Mucosa of stomach (tissue), 1 donor: ENCODE data around the gene TTBK2.

Experiments
- H3K27me3 ChIP-seq: one replicate; pipeline ENCODE4 v1.7.0; 2013; ENCODE audit warnings: mild to moderate bottlenecking, low read length; ENCODE audit not compliant: control insufficient read depth, insufficient read depth
- H3K36me3 ChIP-seq: one replicate; pipeline ENCODE4 v1.7.0; 2013; ENCODE audit warnings: low read length; ENCODE audit not compliant: control insufficient read depth, insufficient read depth
- H3K4me1 ChIP-seq: one replicate; pipeline ENCODE4 v1.7.0; 2013; ENCODE audit warnings: mild to moderate bottlenecking, low read length; ENCODE audit not compliant: control insufficient read depth, insufficient read depth
- H3K4me3 ChIP-seq: one replicate; pipeline ENCODE4 v1.7.0; 2013; ENCODE audit warnings: low read length
- H3K9ac ChIP-seq: one replicate; pipeline ENCODE4 v1.7.0; 2013; ENCODE audit warnings: mild to moderate bottlenecking, low read length, moderate library complexity
- H3K9me3 ChIP-seq: one replicate; pipeline ENCODE4 v1.7.0; 2013; ENCODE audit warnings: mild to moderate bottlenecking, low read length, moderate library complexity; ENCODE audit not compliant: control insufficient read depth
- donor health status: Pancreatic carcinoma.

The TTBK2 gene

DNA sequence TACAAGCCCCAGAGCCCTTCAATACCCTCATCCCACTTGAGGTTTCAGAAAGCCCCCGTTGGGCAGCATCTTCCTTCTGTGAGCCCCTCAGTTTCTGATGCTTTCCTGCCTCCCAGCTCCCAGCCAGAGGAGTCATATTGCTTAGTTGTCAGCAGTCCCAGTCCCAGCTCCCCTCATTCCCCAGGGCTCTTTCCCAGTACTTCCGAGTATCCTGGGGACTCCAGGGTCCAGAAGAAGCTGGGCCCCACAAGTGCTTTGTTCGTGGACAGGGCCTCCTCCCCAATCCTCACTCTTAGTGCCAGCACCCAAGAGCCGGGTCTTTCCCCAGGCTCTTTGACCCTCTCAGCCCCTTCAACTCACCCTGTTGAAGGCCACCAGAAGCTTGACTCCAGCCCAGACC is 227.6 kb downstream of the TTBK2 start:
- Histone ChIP-seq H3K9me3 (no peaks in the 10 kb centered on the region), H3K36me3 (no peaks in the 10 kb centered on the region)

DNA sequence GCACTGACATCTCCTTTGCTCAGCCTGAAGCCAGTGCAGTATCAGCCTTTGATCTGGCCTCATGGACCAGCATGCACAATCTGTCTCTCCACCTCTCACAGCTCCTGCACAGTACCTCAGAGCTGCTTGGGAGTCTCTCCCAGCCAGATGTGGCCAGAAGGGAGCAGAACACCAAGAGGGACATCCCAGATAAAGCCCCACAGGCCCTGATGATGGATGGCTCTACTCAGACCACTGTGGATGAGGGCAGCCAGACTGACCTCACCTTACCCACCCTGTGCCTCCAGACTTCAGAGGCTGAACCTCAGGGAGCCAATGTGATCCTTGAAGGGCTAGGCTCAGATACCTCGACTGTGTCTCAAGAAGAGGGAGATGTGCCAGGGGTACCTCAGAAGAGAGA is 228.0 kb downstream of the TTBK2 start:
- Histone ChIP-seq H3K36me3 (no peaks in the 10 kb centered on the region), H3K4me3 (no peak overlapping the region), H3K9me3 (no peaks in the 10 kb centered on the region), H3K27me3 (no peaks in the 10 kb centered on the region), H3K9ac (no peak overlapping the region), H3K4me1 (no peaks in the 10 kb centered on the region)

More for the DNA sequence above, 227.6 kb downstream of the TTBK2 start:
- Histone ChIP-seq H3K4me1 (no peaks in the 10 kb centered on the region), H3K4me3 (no peak overlapping the region), H3K27me3 (no peaks in the 10 kb centered on the region), H3K9ac (no peak overlapping the region)

GRCh38 chr15:42691770-42692169 is 228.8 kb downstream of the TTBK2 start:
- no peaks in the 10 kb centered on the region for H3K4me1 ChIP-seq
- H3K27me3 ChIP-seq = no peaks in the 10 kb centered on the region
- no peak overlapping the region for H3K9ac ChIP-seq
- no peaks in the 10 kb centered on the region for H3K9me3 ChIP-seq
- no peaks in the 10 kb centered on the region for H3K36me3 ChIP-seq
- H3K4me3 ChIP-seq = no peak overlapping the region

- Histone ChIP-seq H3K4me1 (no peaks in the 10 kb centered on the region), H3K36me3 (no peaks in the 10 kb centered on the region), H3K27me3 (no peaks in the 10 kb centered on the region), H3K9me3 (no peaks in the 10 kb centered on the region), H3K9ac (no peak overlapping the region), H3K4me3 (no peak overlapping the region)
These were observed 229.3 kb downstream of the TTBK2 start for GRCh38 chr15:42691308-42691707.
